ENCODE results near the gene TCEAL1.

DNA sequence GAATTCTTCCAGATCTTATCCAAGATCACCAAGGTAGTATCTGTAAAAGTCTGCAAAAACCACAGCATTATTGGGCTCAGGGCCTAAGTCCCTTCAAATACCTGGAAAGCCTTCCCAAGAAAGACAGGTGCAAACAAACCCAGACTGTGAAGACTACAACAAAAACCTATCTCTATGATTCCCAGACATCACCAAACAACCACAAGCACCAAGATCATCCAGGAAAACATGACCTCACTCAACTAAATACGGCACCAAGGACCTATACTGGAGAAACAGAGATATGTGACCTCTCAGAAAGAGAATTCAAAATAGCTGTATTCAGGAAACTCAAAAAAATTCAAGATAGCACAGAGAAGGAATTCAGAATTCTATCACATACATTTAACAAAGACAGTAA lies 15.3 kb downstream of the TCEAL1 start:
- TF ChIP-seq POLR2AphosphoS5 (IDR thresholded peaks at IDR 0.05) (no peak), EZH2 (IDR thresholded peaks at IDR 0.05; ENCODE audit: borderline replicate concordance, insufficient read depth, low read length, poor library complexity, severe bottlenecking) (no peak)
- TF ChIP-seq, protein P1, sequence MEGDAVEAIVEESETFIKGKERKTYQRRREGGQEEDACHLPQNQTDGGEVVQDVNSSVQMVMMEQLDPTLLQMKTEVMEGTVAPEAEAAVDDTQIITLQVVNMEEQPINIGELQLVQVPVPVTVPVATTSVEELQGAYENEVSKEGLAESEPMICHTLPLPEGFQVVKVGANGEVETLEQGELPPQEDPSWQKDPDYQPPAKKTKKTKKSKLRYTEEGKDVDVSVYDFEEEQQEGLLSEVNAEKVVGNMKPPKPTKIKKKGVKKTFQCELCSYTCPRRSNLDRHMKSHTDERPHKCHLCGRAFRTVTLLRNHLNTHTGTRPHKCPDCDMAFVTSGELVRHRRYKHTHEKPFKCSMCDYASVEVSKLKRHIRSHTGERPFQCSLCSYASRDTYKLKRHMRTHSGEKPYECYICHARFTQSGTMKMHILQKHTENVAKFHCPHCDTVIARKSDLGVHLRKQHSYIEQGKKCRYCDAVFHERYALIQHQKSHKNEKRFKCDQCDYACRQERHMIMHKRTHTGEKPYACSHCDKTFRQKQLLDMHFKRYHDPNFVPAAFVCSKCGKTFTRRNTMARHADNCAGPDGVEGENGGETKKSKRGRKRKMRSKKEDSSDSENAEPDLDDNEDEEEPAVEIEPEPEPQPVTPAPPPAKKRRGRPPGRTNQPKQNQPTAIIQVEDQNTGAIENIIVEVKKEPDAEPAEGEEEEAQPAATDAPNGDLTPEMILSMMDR (IDR thresholded peaks at IDR 0.05; ENCODE audit: poor library complexity, severe bottlenecking), result no peak
